KMS-11 (cell line): Measurements from ENCODE around the gene GPRIN2.

ENCODE experiments used
- H2AFZ ChIP-seq: fragments of 200-600 bp; sonication (generic); 2 replicates; pipeline ENCODE4 v1.6.1; 2016; ENCODE audit warnings: antibody characterized with exemption, mixed run types, low read depth
- H3K27ac ChIP-seq: fragments of 200-600 bp; sonication (generic); 2 replicates; pipeline ENCODE4 v1.6.1; 2016; ENCODE audit warnings: mild to moderate bottlenecking, mixed run types
- H3K27me3 ChIP-seq: fragments of 200-600 bp; sonication (generic); 2 replicates; pipeline ENCODE4 v1.6.1; 2017; ENCODE audit warnings: mild to moderate bottlenecking, low read depth, mixed run types, moderate library complexity; ENCODE audit not compliant: insufficient read depth
- H3K36me3 ChIP-seq: fragments of 200-600 bp; sonication (generic); 2 replicates; pipeline ENCODE4 v1.6.1; 2017; ENCODE audit warnings: mild to moderate bottlenecking, mixed run types; ENCODE audit not compliant: insufficient read depth
- H3K4me1 ChIP-seq: fragments of 200-600 bp; sonication (generic); 2 replicates; pipeline ENCODE4 v1.6.1; 2016; ENCODE audit warnings: mild to moderate bottlenecking, low read depth, mixed run types; ENCODE audit not compliant: poor library complexity, severe bottlenecking
- H3K4me2 ChIP-seq: fragments of 200-600 bp; sonication (generic); 2 replicates; pipeline ENCODE4 v1.7.0; 2016; ENCODE audit warnings: mild to moderate bottlenecking, mixed run types
- H3K4me3 ChIP-seq: fragments of 200-600 bp; sonication (generic); IDR thresholded peaks from 2 replicates; pipeline ENCODE4 v1.6.1; 2017; ENCODE audit warnings: low read depth, low read length, mixed read lengths; ENCODE audit not compliant: insufficient read depth
- H3K79me2 ChIP-seq: fragments of 200-600 bp; sonication (generic); 2 replicates; pipeline ENCODE4 v1.6.1; 2016; ENCODE audit warnings: low read depth, mixed run types; ENCODE audit not compliant: insufficient read depth
- H3K9ac ChIP-seq: fragments of 200-600 bp; sonication (generic); 2 replicates; pipeline ENCODE4 v1.6.1; 2016; ENCODE audit warnings: mild to moderate bottlenecking, mixed run types
- H4K20me1 ChIP-seq: fragments of 200-600 bp; sonication (generic); 2 replicates; pipeline ENCODE4 v1.6.1; 2016; ENCODE audit warnings: mild to moderate bottlenecking, mixed run types; ENCODE audit not compliant: insufficient read depth
- TF ChIP-seq, protein P1 (sequence below): fragments of 200-600 bp; sonication (generic); conservative IDR thresholded peaks from 2 replicates; pipeline ENCODE4 v1.6.1; 2017; ENCODE audit warnings: low read depth, mild to moderate bottlenecking, antibody characterized with exemption, low read length, moderate library complexity, mixed read lengths

The GPRIN2 gene

DNA sequence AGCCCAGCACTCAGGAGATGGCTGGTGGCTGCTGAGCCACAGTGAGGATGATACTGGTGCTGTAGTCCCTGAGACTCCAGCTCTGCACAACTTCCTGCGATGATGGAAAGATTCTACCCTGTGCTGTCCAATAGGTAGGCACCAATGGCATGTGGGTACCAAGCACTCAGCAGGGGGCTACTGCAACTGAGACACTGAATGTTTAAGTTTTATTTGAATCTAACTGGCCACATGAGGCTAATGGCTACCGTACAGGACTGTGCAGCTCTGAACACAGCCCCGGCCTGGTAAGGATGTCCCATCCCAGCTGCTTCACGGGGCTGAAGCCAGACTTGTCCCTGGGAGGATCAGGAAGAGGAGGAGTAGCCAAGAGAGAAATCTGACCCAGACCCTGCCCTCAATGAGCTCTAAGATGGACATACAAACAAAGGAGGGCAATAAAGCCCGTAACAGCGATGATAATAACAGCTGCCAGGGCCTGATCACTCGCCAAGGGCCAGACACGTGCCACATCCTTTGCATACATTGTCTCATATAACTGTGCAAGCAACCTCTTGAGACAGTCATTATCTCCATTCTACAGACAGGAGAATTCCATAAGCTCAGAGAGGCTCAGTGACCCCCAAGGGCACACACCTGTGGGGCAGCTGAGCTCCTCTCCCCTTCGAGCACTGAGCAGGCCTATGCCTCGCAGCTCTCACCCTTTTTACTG is 3.8 kb downstream of the GPRIN2 start:
- no peaks in the 10 kb centered on the region for H3K36me3 ChIP-seq
- H2AFZ ChIP-seq: no peak overlapping the region
- no peak overlapping the region for H3K27ac ChIP-seq
- H3K4me2 ChIP-seq: no peak overlapping the region
- TF ChIP-seq, protein P1, sequence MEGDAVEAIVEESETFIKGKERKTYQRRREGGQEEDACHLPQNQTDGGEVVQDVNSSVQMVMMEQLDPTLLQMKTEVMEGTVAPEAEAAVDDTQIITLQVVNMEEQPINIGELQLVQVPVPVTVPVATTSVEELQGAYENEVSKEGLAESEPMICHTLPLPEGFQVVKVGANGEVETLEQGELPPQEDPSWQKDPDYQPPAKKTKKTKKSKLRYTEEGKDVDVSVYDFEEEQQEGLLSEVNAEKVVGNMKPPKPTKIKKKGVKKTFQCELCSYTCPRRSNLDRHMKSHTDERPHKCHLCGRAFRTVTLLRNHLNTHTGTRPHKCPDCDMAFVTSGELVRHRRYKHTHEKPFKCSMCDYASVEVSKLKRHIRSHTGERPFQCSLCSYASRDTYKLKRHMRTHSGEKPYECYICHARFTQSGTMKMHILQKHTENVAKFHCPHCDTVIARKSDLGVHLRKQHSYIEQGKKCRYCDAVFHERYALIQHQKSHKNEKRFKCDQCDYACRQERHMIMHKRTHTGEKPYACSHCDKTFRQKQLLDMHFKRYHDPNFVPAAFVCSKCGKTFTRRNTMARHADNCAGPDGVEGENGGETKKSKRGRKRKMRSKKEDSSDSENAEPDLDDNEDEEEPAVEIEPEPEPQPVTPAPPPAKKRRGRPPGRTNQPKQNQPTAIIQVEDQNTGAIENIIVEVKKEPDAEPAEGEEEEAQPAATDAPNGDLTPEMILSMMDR: no peak
- H3K79me2 ChIP-seq: no peaks in the 10 kb centered on the region
- H4K20me1 ChIP-seq: no peaks in the 10 kb centered on the region
- no peak overlapping the region for H3K9ac ChIP-seq
- H3K27me3 ChIP-seq: no peaks in the 10 kb centered on the region
- no peak overlapping the region for H3K4me3 ChIP-seq
- H3K4me1 ChIP-seq: no peaks in the 10 kb centered on the region

DNA sequence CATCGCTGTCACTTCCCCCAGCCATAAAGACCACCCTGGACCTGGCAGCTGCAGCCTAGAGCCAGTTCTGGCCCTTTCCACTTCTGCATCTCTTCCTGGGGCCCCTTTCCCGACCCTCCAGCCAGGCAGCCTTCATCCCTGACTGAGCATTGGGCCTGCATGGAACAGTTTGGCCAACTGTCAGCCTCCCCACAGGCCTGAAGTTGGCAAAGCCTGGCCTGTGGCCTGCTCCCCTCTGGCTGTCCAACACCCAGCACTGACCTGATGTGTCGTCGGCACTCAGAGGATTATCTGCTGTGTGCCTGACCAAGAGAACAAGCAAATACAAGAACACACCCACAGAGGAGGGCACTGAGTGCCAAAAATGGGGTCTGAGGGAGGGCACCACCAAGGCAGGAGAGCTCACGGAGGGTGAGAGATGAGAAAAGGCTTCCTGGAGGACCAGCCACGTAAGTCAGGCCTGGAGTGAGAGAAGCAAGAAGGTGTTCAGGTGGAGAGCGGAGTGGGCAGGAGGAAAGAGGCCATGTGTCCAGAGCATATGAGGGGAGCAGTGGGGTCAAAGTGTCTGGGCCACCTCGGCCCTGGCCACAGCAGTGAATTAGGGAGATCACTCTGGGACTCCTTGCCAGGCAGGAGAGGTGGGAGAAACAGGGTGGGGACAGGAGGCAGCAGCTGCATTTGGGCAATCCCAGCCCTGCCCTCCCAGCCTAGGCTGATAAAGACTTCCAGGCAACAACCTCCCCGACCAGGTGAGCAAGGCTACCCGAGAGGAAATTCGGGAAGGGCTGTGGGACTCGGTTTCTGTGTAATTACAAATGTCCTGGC is 4.5 kb downstream of the GPRIN2 start:
- no peaks in the 10 kb centered on the region for H3K36me3 ChIP-seq

DNA sequence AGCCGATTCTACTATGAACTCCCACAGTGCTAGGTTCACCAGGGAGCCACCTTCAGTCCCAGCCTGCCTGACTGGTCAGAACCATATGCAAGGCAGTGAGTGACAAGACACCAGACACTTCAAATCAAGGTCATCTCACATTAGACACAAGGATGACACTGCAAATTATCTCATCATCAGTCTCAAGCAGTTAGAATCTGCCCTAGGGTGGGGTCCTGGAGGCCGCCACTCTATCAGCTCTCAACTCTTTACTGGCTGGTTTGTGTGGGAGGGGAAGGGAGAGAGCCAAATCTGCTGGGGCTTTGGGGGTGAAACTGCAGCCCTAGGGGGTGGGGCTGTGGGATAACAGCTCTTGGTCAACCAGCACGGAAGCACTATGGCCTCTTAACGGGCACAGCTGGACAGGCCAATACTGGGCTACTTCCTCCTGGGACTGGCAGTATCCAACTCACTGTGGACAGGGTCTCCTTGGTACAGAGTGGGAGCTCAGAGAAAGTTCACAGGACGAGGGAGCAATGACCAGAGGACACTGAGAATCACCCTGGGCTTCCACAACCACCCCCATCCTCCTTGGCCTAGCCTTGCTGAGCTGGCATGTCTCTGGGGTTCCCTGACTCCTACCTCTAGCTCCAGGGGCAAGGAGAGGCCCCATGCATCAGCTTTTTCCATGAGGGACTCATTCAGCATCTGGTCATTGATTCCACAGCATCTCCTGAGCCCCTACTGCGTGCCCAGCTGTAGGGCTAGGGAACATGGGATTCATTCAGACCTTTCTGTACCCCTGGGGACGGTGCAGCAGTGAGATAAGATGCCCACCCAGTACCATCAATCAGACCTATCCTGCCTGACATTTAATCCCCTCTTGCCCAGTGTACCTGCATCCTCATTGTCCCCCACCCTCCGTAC is 5.4 kb downstream of the GPRIN2 start:
- Histone ChIP-seq H3K36me3 (no peaks in the 10 kb centered on the region), H3K4me2 (no peak overlapping the region), H4K20me1 (no peaks in the 10 kb centered on the region), H3K9ac (no peak overlapping the region), H3K27ac (no peak overlapping the region), H3K27me3 (no peaks in the 10 kb centered on the region), H3K4me1 (no peaks in the 10 kb centered on the region), H2AFZ (no peak overlapping the region), H3K79me2 (no peaks in the 10 kb centered on the region), H3K4me3 (no peak overlapping the region)
- TF ChIP-seq, protein P1: no peak

More for the DNA sequence above, 4.5 kb downstream of the GPRIN2 start:
- Histone ChIP-seq H3K9ac (no peak overlapping the region), H2AFZ (no peak overlapping the region), H3K4me3 (no peak overlapping the region), H3K27ac (no peak overlapping the region), H3K4me1 (no peaks in the 10 kb centered on the region), H3K79me2 (no peaks in the 10 kb centered on the region), H4K20me1 (no peaks in the 10 kb centered on the region), H3K4me2 (no peak overlapping the region), H3K27me3 (no peaks in the 10 kb centered on the region)
- TF ChIP-seq, protein P1: no peak

DNA sequence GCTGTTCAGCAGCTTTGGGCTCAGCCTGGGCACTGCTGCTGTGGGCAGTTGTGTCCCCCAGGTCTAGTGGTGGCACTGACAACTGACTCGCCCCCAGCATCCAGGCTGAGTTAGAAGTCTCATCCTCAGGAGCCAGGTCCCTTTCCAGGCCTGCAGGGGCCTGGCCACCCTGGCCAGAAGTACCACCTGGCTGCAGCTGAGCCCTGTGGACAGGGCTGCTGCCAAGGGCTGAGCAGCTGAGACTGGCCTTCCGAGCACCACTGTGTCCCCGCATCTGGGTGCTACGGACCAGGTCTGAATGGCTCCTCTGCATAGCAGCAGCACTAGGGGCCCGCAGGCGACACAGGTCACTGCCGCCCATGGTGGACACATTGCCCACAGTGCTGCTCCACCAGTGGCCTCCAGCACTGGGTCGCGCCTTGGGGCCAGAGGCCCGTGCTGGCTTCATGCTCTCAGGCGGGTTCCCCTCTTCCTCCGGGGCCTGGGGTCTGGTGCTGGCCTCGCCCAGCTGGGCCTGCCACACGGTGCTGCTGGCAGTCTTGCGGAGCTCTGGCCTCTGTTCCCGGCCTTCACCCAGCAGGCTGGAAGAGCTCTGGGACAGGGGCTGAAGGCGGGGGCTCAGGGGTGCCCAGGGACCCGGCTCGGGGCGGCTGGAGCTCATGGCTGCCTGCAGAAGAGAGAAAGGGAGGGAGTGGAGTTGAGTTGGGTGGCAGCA is 6.2 kb downstream of the GPRIN2 start:
- Histone ChIP-seq H3K4me3 (no peak overlapping the region), H3K4me2 (no peak overlapping the region), H3K36me3 (no peaks in the 10 kb centered on the region), H3K27ac (no peak overlapping the region), H2AFZ (no peak overlapping the region), H3K27me3 (no peaks in the 10 kb centered on the region), H3K79me2 (no peaks in the 10 kb centered on the region), H3K4me1 (no peaks in the 10 kb centered on the region), H3K9ac (no peak overlapping the region), H4K20me1 (no peaks in the 10 kb centered on the region)
- TF ChIP-seq, protein P1: no peak
